Measurements from ENCODE around the gene STAG1. TPM values are rescaled to one million over a fixed set of nuclear protein-coding genes. Genes with fewer than 3 reads are reported as not detected.

The STAG1 gene
- total RNA-seq, 1 donor from 2014 or later = 44.7 TPM

DNA sequence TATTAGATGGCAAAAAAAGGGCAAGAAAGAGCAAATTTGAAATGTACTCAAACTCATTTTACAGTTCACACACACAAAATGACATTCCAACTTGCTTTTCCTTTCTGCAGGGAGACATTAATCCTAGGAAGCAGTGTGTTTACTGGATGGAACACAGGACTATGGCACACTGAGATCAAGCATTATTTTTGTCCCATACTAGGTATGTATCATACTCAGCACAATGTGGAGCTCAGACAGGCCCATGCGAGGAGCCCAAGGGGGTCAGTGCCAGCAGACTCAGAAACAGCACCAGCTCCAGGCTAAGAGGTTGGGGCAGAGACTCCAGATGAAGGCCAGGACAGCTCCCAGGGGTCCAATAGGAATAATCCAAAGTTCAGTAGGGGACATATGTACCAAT, 36.0 kb upstream of the STAG1 start:
- Histone ChIP-seq H3K4me1 (peaks cover 28% of the 10 kb centered on the region), H3K36me3 (no peaks in the 10 kb centered on the region), H3K4me3 (no peak overlapping the region), H3K27me3 (no peaks in the 10 kb centered on the region), H3K9me3 (no peaks in the 10 kb centered on the region), H3K27ac (no peak overlapping the region)
- intact Hi-C loops (cut with DNase I) = no loop called here
- no peak for DNase-seq (ENCODE audit: extremely low spot score in 2 of 2)
- TF ChIP-seq, protein P1, sequence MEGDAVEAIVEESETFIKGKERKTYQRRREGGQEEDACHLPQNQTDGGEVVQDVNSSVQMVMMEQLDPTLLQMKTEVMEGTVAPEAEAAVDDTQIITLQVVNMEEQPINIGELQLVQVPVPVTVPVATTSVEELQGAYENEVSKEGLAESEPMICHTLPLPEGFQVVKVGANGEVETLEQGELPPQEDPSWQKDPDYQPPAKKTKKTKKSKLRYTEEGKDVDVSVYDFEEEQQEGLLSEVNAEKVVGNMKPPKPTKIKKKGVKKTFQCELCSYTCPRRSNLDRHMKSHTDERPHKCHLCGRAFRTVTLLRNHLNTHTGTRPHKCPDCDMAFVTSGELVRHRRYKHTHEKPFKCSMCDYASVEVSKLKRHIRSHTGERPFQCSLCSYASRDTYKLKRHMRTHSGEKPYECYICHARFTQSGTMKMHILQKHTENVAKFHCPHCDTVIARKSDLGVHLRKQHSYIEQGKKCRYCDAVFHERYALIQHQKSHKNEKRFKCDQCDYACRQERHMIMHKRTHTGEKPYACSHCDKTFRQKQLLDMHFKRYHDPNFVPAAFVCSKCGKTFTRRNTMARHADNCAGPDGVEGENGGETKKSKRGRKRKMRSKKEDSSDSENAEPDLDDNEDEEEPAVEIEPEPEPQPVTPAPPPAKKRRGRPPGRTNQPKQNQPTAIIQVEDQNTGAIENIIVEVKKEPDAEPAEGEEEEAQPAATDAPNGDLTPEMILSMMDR (IDR thresholded peaks at IDR 0.05) = no peak
- TF ChIP-seq POLR2A (IDR thresholded peaks at IDR 0.05) (no peak), POLR2AphosphoS5 (IDR thresholded peaks at IDR 0.05; ENCODE audit: insufficient read depth in 1 of 2, low read depth in 1 of 2) (no peak)

DNA sequence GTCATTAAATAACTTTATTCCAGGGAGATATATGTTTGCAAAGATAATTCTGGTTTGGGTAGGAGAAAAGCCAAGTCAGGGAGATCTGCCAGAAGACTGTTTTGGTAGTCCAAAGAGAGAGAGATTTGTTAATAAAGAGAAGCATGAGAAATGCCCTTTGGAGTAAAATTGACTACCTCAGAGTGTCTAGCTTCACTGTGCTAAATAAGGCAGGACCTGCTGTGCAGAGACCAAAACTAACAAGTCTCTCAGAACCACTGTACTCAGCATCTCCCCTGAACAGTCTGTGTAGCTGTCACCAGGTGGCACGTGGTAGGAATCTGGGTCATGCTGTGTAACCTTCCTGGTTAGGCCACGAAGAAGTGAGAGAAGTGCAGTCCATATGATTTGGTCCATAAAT, 35.2 kb upstream of the STAG1 start:
- no peak for DNase-seq (ENCODE audit: extremely low spot score in 2 of 2)
- intact Hi-C loops (cut with DNase I) = no loop called here
- Histone ChIP-seq H3K4me3 (no peak overlapping the region), H3K27ac (peak overlapping the region; percentile 76), H3K9me3 (no peaks in the 10 kb centered on the region), H3K36me3 (no peaks in the 10 kb centered on the region), H3K27me3 (no peaks in the 10 kb centered on the region), H3K4me1 (peaks cover 28% of the 10 kb centered on the region)
- TF ChIP-seq POLR2A (IDR thresholded peaks at IDR 0.05) (no peak), POLR2AphosphoS5 (IDR thresholded peaks at IDR 0.05; ENCODE audit: insufficient read depth in 1 of 2, low read depth in 1 of 2) (no peak)
- TF ChIP-seq, protein P1 (IDR thresholded peaks at IDR 0.05) = no peak

DNA sequence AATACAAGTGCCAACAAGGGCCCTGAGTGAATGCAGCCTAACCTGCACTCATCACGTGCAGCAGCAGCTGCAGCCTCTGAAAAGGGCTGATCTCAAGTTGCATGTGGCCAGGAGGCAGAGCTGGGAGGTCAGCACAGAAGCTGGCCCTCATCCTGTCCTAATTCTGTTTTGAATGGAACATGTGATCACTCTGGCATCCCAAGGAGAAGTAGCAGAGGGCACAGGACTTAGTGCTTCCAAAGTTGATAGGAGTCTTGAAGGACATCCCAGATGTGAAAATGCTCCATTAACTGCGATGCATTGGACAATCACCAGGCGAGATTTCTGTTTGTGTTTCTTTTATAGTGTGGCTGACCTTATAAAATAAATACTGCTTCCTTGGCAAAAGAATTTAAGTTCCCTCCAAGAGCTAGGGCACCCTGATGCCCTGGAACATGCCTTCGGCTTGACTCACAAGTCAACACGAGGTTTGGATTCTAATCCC, 31.6 kb upstream of the STAG1 start:
- no peak for DNase-seq (ENCODE audit: extremely low spot score in 2 of 2)
- Histone ChIP-seq H3K4me1 (peaks cover 28% of the 10 kb centered on the region), H3K9me3 (no peaks in the 10 kb centered on the region), H3K4me3 (no peak overlapping the region), H3K36me3 (no peaks in the 10 kb centered on the region), H3K27me3 (no peaks in the 10 kb centered on the region), H3K27ac (no peak overlapping the region)
- TF ChIP-seq POLR2A (IDR thresholded peaks at IDR 0.05) = no peak
- no peak for TF ChIP-seq POLR2AphosphoS5 (IDR thresholded peaks at IDR 0.05; ENCODE audit: insufficient read depth in 1 of 2, low read depth in 1 of 2)
- TF ChIP-seq, protein P1 (IDR thresholded peaks at IDR 0.05) = no peak
- intact Hi-C loops (cut with DNase I) = no loop called here

DNA sequence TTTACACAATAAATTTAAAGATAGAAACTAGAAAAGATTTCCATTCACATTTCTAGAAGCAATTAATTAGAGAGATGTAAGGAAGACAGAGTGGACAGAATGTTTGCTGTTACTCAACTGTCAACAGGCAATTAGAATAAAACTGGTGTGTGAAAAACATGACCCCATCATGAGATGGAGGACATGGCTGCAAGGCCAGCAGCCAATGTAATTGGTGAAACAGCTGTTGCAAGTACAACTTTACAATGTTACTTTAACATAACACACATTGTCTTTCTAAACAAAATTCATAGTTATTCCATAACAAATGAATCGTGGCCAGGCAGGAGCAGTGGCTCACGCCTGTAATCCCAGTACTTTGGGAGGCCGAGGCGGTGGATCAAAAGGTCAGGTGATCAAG, 28.6 kb upstream of the STAG1 start:
- H3K9me3 ChIP-seq = no peaks in the 10 kb centered on the region
- H3K27me3 ChIP-seq = no peaks in the 10 kb centered on the region
- no peak overlapping the region for H3K27ac ChIP-seq
- TF ChIP-seq POLR2A (IDR thresholded peaks at IDR 0.05) (no peak), POLR2AphosphoS5 (IDR thresholded peaks at IDR 0.05; ENCODE audit: insufficient read depth in 1 of 2, low read depth in 1 of 2) (no peak)
- TF ChIP-seq, protein P1 (IDR thresholded peaks at IDR 0.05) = no peak
- H3K36me3 ChIP-seq = no peaks in the 10 kb centered on the region
- H3K4me1 ChIP-seq = peaks cover 10% of the 10 kb centered on the region
- DNase-seq (ENCODE audit: extremely low spot score in 2 of 2) = no peak
- H3K4me3 ChIP-seq = no peak overlapping the region
- intact Hi-C loops (cut with DNase I) = no loop called here

DNA sequence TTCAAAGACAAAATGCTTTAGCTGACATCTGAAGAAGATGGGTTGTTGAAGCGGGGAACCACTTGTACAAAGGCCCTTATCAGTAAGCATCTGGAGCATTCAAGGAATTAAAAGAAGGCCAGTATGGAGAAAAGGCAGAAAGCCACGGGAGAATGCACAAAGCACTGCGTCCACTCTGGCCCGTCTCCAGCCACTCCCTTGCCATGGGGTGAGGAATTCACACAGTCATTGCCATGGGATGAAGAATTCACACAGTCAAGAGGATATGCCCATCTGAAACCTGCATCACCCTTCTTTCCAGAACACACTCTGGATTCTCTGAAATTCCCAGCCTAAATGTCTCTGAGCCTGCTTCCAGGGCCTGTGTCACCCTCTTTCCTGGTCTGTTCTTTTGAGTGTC, 26.7 kb upstream of the STAG1 start:
- no peak overlapping the region for H3K4me3 ChIP-seq
- H3K36me3 ChIP-seq = no peaks in the 10 kb centered on the region
- peaks cover 7% of the 10 kb centered on the region for H3K4me1 ChIP-seq
- TF ChIP-seq POLR2A (IDR thresholded peaks at IDR 0.05) (no peak), POLR2AphosphoS5 (IDR thresholded peaks at IDR 0.05; ENCODE audit: insufficient read depth in 1 of 2, low read depth in 1 of 2) (no peak)
- TF ChIP-seq, protein P1 (IDR thresholded peaks at IDR 0.05) = no peak
- no peaks in the 10 kb centered on the region for H3K9me3 ChIP-seq
- DNase-seq (ENCODE audit: extremely low spot score in 2 of 2) = no peak
- H3K27ac ChIP-seq = no peak overlapping the region
- intact Hi-C loops (cut with DNase I) = no loop called here
- no peaks in the 10 kb centered on the region for H3K27me3 ChIP-seq

All from vagina (tissue), 2 donors.